ENCODE results near the gene MEF2C.
A peak's percentile ranks its signal among the peaks of the same experiment; 100 is the strongest.

MEF2C gene

GRCh38 chr5:88746438-88746882 lies 136.5 kb downstream of the MEF2C start:
- DNase-seq, result no peak

DNA sequence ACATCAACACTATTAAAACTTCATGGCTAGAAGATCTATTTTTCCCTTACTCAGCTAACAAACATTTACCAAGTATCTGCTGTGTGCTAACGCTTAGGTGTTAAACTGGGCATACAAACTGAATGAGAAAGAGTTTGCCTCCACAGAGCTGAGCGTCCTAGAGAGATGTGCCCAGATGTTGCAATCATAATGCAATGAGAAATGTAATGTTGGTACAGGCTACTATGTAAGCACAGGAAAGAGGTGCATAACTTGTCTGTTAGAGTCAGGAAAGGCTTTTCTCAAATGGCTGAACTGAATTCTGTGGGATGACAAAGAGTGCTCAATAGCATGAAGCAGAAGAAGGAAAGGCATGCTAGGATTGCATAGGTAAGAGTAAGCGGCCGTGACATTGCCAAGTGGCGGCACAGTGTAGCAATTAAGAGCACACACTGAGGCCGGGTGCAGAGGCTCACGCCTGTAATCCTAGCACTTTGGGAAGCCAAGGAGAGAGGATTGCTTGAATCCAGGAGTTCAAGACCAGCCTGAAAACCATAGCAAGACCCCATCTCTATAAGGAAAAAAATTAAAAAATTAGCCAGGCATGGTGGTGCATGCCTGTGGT lies 137.8 kb downstream of the MEF2C start:
- no peak for DNase-seq

DNA sequence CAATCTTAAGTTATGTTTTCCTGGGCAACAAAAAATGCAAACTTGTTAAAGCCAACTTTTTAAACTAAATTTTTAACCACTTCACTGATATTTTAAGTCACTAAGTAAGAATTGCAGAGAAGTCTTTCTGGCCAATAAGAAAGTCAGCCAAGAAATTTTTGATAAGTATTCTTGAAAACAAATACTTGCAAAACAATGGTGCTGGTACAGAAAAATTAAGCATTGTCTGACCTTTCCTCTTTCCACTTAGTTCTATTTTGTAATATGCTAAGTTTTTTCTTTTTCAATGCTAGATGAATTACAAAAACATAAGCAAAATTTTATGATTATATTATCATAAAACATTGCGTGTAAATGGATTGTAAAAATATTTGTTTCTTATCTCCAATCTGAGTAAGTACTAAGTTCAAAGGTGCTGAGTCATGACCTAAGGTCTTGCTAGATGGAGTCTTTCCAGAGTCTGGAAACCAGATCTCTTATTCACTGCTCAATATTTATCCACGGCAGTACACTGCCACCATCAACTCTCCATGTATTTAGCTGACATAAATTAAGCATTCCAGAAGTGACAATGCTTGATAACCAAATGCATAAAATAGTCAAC lies 139.7 kb downstream of the MEF2C start:
- no peak for DNase-seq

- no peak for DNase-seq
Observed at GRCh38 chr5:88741964-88742363, 141.0 kb downstream of the MEF2C start.

- DNase-seq, result no peak
Observed at GRCh38 chr5:88740604-88741185, 142.3 kb downstream of the MEF2C start.

DNA sequence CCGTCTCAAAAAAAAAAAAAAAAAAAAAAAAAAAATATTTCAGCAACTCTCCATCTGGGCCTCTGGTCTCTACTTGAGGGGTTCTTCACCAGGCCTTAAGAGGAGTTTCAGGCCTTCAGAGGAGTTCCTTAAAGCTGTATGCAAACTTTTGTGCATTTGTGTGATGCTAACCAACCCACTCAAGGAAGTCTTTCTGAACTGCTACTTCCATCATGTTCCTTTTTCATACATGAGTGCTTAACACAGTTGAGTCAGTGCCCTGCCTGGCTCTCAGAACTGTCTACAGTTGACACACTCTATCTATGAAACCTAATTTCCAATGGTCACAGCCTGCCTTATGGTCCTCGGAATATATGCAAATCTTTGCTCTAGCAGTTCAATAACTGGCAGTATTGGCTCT lies 146.5 kb downstream of the MEF2C start:
- no peak for DNase-seq

GRCh38 chr5:88734983-88735382 lies 148.0 kb downstream of the MEF2C start:
- DNase-seq, result no peak

GRCh38 chr5:88734191-88734640 lies 148.8 kb downstream of the MEF2C start:
- DNase-seq, result no peak

GRCh38 chr5:88732862-88733261 lies 150.1 kb downstream of the MEF2C start:
- no peak for DNase-seq

DNA sequence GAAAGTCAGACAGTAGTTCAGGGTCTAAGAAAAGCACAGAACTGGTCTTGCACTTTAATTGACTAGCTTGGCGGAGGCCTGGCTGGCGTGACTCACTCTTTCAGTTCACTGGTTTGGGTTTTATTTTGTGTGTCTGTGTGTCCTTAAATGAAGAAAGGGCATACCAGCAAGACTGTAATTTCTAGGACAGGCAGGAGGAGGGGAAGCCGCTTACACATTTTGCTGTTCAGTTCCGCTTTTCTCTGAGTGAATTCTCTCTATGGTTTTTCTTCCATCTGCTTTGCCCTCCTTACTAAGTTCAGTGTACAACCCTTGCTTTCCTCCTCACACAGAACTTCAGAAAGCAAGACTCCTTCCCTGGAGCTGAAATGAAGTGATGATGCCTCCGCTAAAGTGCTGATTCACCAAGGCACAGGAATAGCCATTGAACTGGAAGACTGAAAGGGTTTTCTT lies 150.8 kb downstream of the MEF2C start:
- no peak for DNase-seq

GRCh38 chr5:88729829-88730182 lies 153.2 kb downstream of the MEF2C start:
- no peak for DNase-seq

- DNase-seq, result peak in 4 of 5 donors; percentile 20 to 52 (median 30)
Observed at GRCh38 chr5:88729084-88729828, 153.7 kb downstream of the MEF2C start.

- no peak for DNase-seq
Observed at GRCh38 chr5:88727705-88728313, 155.2 kb downstream of the MEF2C start.

DNA sequence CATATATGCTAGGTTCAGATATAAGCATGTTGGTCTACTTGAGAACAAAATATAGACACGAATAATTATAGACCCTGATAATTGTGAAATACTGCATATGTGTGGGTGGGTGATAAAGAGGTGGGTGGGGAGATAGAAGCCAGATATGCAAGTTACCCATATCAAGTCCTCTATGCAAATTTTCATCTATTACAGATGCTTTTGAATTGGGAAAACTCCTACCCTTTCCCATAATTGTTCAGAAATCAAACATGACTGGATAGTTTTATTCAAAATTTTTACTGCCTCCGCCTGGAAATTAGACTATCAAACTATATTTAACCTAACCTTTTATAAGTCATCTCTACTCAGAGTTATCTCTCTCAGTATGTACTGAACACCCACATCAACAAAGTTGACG lies 157.5 kb downstream of the MEF2C start:
- DNase-seq, result no peak

- DNase-seq, result no peak
Observed at GRCh38 chr5:88724201-88724600, 158.8 kb downstream of the MEF2C start.

GRCh38 chr5:88722546-88723073 lies 160.4 kb downstream of the MEF2C start:
- no peak for DNase-seq

DNA sequence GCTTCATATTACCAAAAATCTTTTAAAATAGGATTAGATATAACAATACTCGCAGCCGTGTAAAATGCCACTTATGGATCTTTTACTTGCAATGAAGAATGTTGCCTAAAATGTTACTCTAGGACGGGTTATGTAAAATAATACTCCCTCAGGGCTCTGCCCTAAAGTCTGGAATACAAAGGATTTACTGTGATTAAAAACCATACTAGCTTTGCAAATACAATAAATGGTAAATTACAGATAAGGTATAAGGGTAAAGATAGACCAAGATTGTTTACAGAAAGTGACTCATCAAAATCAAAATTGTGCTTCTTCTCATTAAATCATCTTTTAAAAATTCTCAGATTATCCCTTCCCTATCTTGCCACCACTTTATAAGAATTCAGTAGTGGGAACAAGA lies 163.6 kb downstream of the MEF2C start:
- no peak for DNase-seq

DNA sequence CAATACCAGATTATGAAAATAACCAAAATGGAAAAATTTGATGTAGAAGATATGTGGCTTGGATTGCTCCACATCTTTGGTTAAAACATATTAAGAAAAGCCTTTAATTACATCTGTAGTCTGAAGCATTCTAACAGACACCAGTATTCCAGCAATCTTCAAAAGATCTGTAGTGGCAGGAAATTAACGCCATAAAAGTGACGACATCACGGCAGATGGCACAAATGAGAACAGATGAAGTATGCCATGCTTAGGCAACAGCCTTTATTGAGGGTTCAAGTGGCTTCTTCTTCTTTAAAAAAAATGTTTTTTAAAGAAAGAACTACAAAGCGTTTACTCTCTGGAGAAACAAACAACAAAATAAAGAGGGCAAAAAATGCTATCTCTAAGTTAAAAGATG lies 164.2 kb downstream of the MEF2C start:
- DNase-seq, result no peak

DNA sequence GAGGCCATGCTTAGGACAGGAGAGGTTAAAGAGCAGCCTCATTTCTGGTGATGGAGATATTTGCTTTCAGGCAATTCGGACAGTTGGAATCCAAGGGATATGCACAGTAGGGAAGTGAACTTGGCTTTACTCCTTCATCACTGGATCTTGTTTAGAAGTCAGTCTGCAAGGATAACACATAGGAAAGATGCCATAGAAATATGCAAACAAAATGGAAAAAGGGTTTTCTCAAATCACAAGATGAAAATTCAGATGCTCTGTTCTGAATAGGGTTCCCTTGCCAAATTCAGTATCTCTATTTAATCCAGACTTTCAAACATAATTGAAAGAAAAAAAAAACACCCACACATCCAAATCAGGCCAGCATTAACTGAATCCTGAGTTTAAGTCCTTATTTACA lies 166.9 kb downstream of the MEF2C start:
- no peak for DNase-seq

DNA sequence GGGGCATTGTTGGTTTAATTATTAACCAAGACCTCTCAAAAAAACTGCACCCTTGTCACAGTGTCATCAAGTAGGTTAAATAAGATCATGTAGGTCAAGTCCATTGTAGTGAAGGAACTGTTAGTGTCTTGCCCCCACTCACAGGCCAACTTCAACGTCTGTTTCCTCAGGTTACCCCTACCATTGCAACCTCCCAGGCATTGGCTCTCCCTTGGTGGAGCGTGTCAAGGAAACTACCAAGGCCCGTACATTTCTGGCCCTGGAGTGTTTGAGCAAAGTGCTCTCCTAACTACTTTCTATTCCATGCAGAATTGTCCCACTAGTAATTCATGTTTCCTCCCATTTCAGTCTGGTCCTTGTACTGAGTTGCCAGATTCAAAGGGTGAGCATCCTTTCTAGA lies 167.5 kb downstream of the MEF2C start:
- DNase-seq, result no peak

DNA sequence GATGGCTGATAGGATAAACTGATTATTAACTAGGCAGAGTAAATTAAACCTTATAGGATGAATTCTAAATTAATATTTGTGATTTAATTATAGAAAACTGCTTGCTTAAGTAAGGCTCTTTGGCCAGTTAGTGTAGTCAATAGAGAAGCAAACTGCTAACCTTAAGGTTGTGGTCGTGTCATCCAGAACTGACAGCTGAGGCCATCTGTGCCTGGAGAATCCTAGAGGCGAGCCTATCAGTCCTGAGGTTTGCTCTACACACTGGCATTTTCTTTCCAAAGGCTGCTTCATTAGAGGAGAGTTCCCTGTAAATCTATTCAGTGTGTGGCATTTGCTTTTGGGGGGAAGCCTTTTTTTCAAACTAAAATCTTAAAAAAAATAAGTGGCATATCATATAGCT lies 169.2 kb downstream of the MEF2C start:
- no peak for DNase-seq

GRCh38 chr5:88708682-88709398 lies 174.1 kb downstream of the MEF2C start:
- DNase-seq, result no peak

All from T-helper 1 cell (primary cell).